ENCODE measurements around the gene NAGA. TPM values are rescaled to one million over a fixed set of nuclear protein-coding genes. Genes with fewer than 3 reads are reported as not detected.

Gene NAGA
- total RNA-seq, 4 donors from 2014 or later: 24.8 to 47.6 (median 35.3) TPM

DNA sequence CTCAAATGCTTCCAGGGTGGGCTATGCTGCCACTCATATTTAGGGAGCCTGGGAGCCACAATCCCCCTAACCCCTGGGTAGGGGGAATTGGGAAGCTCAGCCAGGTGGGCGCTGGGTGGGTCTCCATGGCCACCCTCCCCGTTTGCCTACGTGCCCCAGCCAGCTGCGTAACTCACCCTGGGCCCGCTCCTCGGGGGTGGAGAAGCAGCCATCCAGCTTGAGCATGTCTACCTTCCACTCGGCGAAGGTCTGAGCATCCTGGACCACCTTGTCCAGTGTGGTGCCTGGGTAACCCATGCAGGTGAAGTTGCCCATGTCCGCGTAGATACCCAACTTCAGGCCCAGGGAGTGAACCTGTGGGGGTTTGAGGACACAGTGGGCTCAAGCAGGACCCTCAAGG lies 3.7 kb downstream of the NAGA start:
- no peak for DNase-seq (ENCODE audit: low spot score)
- no peak for ATAC-seq (ENCODE audit: low FRiP score)
- TF ChIP-seq, protein P1, sequence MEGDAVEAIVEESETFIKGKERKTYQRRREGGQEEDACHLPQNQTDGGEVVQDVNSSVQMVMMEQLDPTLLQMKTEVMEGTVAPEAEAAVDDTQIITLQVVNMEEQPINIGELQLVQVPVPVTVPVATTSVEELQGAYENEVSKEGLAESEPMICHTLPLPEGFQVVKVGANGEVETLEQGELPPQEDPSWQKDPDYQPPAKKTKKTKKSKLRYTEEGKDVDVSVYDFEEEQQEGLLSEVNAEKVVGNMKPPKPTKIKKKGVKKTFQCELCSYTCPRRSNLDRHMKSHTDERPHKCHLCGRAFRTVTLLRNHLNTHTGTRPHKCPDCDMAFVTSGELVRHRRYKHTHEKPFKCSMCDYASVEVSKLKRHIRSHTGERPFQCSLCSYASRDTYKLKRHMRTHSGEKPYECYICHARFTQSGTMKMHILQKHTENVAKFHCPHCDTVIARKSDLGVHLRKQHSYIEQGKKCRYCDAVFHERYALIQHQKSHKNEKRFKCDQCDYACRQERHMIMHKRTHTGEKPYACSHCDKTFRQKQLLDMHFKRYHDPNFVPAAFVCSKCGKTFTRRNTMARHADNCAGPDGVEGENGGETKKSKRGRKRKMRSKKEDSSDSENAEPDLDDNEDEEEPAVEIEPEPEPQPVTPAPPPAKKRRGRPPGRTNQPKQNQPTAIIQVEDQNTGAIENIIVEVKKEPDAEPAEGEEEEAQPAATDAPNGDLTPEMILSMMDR (IDR thresholded peaks at IDR 0.05): no peak

DNA sequence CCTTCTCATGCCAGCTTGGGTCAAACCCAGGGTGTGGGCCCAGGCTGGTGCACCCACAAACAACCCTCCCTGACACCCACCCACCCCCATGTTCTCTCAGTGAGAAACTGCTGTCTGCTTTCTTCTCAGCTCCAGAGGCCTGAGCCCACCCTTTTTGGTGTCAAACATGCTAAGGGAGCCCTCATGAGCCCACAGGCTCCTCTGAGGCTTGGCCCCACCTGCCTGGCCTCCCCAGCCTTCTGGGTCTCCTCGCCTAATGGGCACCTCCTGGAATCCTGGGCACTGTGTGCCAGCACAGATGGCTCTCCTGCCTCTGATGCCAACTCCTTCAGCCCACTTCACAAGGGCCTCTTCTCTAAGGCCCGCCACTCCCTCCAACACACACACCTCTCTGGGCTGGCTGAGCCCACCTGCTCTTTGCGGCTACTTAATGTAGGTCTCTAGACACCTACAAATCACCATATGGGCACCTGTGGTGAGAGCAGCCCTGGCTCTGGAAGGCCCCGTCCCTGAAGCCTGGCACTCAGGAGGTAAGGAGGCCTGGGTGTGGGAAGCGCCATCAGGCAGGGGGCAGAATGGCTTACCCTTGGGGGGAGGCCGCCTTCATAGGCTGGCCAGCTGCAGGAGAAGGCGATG lies 4.4 kb downstream of the NAGA start:
- TF ChIP-seq, protein P1 (IDR thresholded peaks at IDR 0.05): no peak
- ATAC-seq (ENCODE audit: low FRiP score) (no peak), DNase-seq (ENCODE audit: low spot score) (no peak)

DNA sequence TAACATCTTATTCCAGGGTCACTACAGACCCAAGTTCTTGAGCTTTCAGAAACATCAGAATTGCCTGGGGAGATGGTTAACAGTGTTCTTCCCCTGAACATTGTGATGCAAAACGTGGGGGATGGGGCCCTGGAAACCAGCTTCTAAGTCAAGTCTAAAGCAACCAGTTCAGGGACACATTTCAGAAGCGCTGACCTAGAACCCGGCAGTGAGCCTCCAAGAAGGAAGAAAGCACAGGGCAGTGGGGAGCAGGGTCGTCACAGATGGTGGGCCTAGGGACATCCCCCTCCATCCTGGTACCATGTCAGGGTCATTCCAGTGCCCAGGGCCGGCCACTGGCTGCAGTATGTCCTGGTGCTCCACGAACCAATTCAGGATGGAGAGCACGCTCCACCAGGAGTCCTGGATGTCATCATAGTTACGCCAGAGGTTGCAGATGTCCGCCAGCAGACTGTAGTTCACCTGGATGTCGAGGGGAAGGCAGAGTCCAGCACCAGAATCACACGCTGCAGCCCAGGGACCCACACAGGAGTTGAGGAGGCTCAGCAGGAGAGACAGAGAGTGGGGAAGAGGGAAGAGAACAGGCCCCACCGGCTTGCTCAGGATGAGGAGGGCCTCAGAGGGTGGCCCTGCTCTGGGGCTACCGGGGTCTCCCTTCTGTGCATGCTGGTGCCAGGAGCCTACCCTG lies 5.0 kb downstream of the NAGA start:
- ATAC-seq (ENCODE audit: low FRiP score) (no peak), DNase-seq (ENCODE audit: low spot score) (no peak)
- TF ChIP-seq, protein P1 (IDR thresholded peaks at IDR 0.05): no peak

DNA sequence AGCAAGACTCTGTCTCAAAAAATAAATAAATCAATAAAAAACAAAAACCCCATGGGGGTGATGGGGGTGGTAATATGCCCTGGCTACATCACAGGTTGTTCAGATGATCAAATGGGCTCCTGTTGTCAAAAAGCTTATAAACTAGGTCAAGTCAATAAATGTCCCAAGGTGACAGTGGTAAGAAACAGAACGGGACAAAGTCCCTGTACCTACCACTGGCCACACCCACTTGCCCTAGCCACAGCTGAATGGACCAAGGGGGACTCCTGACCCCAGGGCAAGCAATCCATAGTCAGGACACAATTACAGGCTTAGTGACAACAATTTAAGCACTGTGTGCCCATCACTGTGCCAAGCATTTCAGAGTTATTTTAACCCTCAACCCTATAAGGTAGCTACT lies 6.0 kb downstream of the NAGA start:
- TF ChIP-seq, protein P1 (IDR thresholded peaks at IDR 0.05): no peak
- no peak for ATAC-seq (ENCODE audit: low FRiP score)
- DNase-seq (ENCODE audit: low spot score): no peak

DNA sequence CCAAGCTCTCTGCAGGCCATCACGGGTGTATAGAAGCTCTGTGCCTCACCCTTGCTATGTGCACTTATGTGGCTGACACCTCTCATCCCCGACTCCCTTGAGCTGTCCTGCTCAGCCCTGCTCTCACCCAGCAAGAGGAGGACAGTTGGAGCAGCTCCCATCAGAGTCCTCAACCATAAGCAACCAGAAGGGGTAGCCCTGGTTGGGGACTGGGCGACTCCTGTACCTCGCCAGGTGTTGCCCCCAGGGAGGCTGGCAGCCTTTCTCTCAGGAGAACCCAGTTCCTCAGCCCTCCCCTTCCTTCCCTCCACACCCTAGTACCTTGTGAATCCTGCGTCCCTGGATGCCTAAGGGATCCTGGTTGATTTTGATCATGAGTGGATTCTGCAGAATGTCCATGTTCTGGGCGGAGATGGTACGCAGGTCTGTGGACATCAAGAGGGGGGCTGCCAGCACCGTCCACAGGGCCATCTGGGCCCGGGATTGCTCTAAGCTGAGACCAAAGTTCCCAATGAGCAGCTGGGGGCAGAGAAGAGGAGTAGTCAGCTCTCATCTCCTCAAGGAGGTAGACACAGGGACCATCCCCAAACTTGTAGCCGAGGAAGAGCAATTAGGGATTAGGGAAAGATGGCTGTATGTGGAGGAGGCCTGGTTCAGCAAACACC lies 8.0 kb downstream of the NAGA start:
- TF ChIP-seq, protein P1 (IDR thresholded peaks at IDR 0.05): no peak
- DNase-seq (ENCODE audit: low spot score) (no peak), ATAC-seq (ENCODE audit: low FRiP score) (no peak)

DNA sequence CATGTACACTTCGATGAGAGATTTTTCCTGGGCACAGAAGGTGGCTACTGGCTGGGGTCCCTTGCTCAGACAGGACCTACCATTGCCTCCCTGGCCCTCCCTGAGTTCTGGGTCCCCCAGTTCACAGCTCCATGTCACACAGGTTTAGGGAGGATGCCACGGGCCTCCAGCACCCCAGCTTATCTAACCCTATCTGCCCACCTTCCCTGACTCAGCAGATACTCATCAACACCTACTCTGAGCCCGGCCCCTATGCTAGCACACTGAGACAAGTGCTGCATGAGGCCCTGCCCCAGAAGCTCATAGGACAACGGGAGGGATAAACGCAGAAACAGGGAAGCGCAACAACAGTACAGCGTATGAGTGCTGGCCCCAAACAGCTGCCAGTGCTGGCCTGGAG lies 9.6 kb downstream of the NAGA start:
- ATAC-seq (ENCODE audit: low FRiP score) (no peak), DNase-seq (ENCODE audit: low spot score) (no peak)
- TF ChIP-seq, protein P1 (IDR thresholded peaks at IDR 0.05): no peak

Measured in omental fat pad (tissue), 4 donors.